GM18858 (cell line): ENCODE data around the gene PRSS50.
"Not testable (repeated sequence)": the region's sequence is repeated elsewhere in the genome, so short reads cannot be mapped to it uniquely, and the experiment has no call there.

Source experiments
- ATAC-seq: cut with Tn5 transposase; IDR thresholded peaks from one replicate; pipeline ENCODE4 v1.9.1; 2021; ENCODE audit not compliant: unreplicated experiment

Gene PRSS50

DNA sequence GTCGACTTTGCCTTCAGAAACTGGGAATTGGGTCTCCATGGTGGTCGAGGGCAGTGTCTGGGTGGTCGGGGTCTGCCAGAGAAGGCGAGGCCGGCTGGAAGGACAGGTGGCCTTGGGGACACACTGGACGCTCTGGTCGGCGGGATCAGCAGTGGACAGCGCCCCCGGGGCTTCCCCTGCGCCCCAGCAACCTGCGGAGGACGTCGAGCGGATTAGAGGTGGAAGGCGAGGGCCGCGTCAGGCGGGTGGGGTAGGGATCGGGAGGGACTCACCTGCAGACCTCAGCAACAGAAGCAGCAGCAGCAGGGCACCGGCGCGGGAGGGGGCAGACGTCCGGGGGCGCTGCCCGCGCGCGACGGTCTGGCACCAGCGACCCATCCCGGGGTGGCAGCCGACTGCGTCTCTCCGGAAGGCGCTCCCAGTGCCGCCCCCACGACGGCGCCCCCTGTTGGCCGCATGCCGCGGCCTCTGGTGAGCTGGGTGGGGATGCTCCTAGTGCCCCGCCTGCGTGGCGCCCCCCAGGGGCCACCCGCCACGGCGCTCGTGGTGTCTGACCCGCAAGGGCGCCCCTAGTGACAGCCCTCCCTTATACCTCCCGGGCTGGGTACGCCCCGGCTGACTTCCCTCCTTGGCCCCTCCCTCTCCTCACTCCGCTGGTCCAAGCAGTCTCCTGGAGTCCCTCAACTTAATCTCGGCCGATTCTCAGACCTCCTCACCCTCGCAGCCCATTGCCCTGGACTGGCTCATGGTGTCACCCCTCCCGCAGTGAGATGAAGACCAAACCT, at the start of gene PRSS50:
TSS of gene PRSS50 (minus strand) at position 423 of the 785 bp plus-strand sequence. CDS start at position 378, 45 bp downstream.
- ATAC-seq: no peak

- ATAC-seq: no peak
Measured at GRCh38 chr3:46764206-46764605, 46.5 kb upstream of the PRSS50 start.

- no peak for ATAC-seq
Measured at GRCh38 chr3:46763178-46763577, 45.5 kb upstream of the PRSS50 start.

GRCh38 chr3:46759239-46760167, 41.8 kb upstream of the PRSS50 start:
- ATAC-seq: no peak

GRCh38 chr3:46756642-46757041, 39.0 kb upstream of the PRSS50 start:
- ATAC-seq: no peak

GRCh38 chr3:46755646-46756045, 38.0 kb upstream of the PRSS50 start:
- no peak for ATAC-seq

GRCh38 chr3:46753127-46753526, 35.5 kb upstream of the PRSS50 start:
- not testable (repeated sequence) for ATAC-seq

- ATAC-seq: no peak
Measured at GRCh38 chr3:46750555-46751038, 32.9 kb upstream of the PRSS50 start.

DNA sequence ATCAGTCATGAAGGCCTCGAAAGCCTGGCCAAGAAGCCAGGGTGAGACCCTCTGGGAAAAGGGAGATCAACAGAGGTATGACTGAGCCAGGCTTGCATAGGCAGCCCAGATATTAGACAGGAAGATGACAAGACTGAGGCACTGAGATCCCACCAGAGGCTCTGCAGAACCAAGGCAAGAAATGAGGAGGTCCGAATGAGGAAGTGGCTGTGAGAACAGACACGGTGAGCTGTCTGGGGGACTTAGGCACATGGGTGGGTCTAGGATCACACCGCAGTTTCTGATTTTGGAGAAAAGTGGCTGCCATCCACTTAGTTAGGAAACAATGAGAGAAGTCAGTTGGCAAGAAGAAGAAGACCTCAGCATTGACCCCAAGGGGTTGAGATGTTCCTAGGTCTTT, 31.5 kb upstream of the PRSS50 start:
- ATAC-seq: no peak

- ATAC-seq: no peak
Measured at GRCh38 chr3:46748170-46748569, 30.5 kb upstream of the PRSS50 start.

GRCh38 chr3:46746711-46747110, 29.0 kb upstream of the PRSS50 start:
- no peak for ATAC-seq

DNA sequence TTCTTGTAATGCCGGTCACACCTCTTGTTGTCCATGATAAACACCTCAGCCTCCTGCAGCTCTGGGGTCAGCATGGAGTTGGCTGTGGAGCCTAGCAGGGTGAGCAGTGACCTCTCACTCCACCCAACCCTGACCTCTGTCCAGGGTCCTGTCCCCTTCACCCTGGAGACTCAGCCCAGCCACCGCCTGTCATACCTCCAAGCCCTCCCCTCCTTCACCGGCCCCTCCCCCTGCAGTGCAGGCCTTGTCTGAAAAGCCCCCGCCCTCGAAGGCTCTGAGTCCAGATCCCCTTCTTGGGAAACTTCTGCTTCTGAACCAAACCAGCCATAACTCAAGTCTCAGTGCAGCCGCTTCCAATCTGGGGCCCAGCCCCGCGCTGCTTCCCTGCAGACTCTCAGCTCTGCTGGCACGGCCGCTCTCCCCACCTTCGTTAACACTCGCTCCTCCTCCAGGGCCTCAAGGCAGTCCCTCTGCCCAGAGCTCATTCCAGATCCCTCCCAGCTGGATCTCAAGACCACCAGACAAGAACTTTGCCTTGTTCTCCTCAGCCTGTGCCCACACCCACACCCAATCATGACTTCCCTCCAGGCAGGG, 25.4 kb upstream of the PRSS50 start:
- ATAC-seq: no peak

DNA sequence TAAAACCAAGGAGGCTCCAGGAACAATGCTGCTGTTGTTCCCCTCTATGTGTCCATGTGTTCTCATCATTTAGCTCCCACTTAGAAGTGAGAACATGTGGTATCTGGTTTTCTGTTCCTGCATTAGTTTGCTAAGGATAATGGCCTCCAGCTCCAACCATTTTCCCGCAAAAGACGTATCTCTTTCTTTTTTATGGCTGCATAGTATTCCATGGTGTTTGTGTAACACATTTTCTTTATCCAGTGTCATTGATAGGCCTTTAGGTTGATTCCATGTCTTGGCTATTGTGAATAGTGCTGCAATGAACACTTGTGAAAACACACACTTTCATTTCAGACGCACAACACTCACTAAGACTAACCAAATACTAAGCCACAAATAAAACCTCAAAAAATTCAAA, 21.9 kb upstream of the PRSS50 start:
- not testable (repeated sequence) for ATAC-seq

DNA sequence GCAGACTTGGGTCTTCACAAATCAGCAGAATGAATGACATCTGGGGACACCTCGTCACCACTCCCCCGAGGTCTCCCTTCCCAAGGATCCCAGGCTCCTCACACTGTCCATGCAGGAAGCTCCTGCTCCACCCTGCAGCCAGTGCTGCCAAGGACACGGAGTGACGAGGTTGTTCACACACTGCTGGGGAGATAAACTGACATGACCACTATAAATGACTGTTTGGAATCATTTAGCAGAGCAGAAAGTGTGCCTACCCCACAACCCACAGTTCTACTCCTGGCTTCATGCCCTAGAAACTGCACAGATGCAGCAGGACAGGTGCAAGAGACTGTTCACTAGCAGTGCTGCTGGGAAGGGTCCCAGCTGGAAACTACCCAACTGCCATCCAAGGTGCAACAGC, 19.7 kb upstream of the PRSS50 start:
- no peak for ATAC-seq

DNA sequence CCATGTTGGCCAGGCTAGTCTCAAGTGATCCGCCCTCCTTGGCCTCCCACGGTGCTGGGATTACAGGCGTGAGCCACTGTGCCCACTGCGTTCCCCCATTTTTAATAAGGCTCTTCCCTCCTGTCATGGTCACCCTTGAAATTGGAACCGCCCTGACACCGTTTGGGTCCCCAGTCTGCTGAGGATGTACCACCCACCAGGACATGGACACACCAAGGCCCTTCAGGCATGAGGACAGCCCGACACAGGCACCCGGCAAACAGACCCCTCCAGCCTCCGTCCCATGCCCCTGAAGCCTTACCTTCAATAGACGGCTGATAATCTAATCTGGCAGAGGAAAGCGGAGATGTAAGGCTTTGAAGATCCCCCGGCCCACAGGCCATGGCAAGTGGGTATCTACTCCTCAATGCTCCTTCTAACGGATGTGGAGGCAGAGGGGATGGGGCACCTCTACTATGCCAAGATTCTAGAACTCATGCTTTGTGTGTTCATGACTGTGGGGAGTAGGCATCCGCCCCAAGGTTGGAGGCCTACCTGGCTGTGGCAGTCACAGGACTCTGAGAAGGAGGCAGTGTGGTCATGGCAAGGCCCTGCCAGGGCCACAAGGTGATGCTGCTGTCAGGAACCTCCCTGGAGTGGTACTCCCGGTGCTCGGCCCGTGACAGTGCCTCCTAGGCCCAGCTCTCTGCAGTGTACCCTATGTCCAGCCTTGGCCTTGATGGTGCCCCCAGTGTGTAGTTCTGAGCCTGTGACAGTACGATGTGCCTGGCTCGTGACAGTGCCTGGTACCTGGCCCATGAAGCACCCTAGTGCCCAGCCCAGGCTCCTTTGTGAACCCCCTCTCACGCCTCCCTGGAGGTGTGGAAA, 18.6 kb upstream of the PRSS50 start:
- no peak for ATAC-seq

- no peak for ATAC-seq
Measured at GRCh38 chr3:46734773-46735172, 17.1 kb upstream of the PRSS50 start.

- no peak for ATAC-seq
Measured at GRCh38 chr3:46733026-46733800, 15.5 kb upstream of the PRSS50 start.

DNA sequence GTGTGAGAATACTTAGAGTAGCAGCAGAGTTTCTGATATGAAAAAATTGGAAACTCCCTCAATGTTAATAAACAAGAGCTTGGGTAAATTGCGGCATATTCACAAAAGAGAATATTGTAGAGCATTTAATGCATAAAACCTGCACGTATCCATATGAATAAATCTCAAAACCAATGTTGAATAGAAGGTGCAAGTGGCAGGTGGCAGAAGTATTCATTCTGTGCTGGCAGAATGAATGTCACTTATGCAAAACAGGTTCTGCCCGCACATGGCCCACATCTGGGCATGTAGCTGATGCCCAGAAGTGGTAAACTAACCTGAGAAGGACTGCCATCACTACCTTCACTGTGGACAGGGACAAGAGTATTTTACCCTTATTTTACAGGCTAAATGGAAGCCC, 14.1 kb upstream of the PRSS50 start:
- no peak for ATAC-seq

- ATAC-seq: no peak
Measured at GRCh38 chr3:46730819-46731218, 13.2 kb upstream of the PRSS50 start.

DNA sequence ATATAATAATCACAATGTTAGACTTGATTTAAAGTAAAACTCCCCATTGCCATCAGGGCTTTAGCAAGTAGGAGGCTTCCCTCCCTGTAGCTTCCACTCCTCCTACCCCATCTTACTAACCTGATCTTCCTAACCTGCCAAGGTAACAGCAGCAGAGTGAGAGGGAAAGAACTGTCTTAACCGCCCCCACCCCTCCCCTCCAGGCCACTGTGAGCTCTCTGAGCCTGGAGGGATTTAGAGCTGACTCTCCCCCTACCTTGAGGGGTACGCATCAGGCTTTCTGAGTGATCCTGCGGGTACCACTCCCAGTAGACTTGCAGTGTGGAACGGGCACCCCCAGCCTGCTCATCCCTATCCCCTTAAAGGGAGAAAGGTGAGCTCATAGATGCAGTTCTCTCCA, 11.4 kb upstream of the PRSS50 start:
- ATAC-seq: no peak
